Urinary bladder (tissue), 4 donors: ENCODE measurements around the gene SLC22A23. TPM values are rescaled to one million over a fixed set of nuclear protein-coding genes. Genes with fewer than 3 reads are reported as not detected.

Experiments used
- DNase-seq: peaks from one replicate; pipeline ENCODE4 v3.0.0-alpha.2; 2015; ENCODE audit errors: extremely low spot score
- H3K27ac ChIP-seq: one replicate; pipeline ENCODE4 v1.5.1; 2013; ENCODE audit warnings: low read depth, mild to moderate bottlenecking, moderate library complexity
- H3K36me3 ChIP-seq: one replicate; pipeline ENCODE4 v1.6.1; 2013; ENCODE audit warnings: mild to moderate bottlenecking, moderate library complexity; ENCODE audit not compliant: insufficient read depth
- H3K4me1 ChIP-seq: one replicate; pipeline ENCODE4 v1.6.1; 2013; ENCODE audit warnings: mild to moderate bottlenecking, moderate library complexity; ENCODE audit not compliant: insufficient read depth
- H3K4me3 ChIP-seq: one replicate; pipeline ENCODE4 v1.5.1; 2013; ENCODE audit warnings: low read depth, low read length
- WGBS: extraction: QIAGEN DNeasy Blood & Tissue Kit; methylation state at CpG from one replicate; pipeline ENCODE4 v1.1.7; 2013; 5-methylcytosine and 5-hydroxymethylcytosine counted together
- polyA plus RNA-seq: library from polyadenylated mRNA; stranded (reverse); fragments of 200-250 nt; gene quantifications from one replicate; pipeline ENCODE4 v1.2.3, GENCODE V29; 2013
- total RNA-seq: library from RNA; depleted of rRNA; stranded (reverse); fragments of >200 nt; gene quantifications from one replicate; pipeline ENCODE4 v1.2.3, GENCODE V29; 2014
- donor health status: healthy with polysubstance abuse.
- donor health status: healthy.

The SLC22A23 gene
- total and polyA plus RNA-seq, 2 donors: 4.9 to 6.6 TPM

- DNase-seq: no peak
- Histone ChIP-seq H3K4me3 (no peak overlapping the region), H3K4me1 (peaks cover 1% of the 10 kb centered on the region), H3K27ac (no peak overlapping the region), H3K36me3 (no peaks in the 10 kb centered on the region)
- WGBS: 96% methylated on average over 6 of the region's 6 CpGs
Measured at GRCh38 chr6:3335169-3335568, 121.7 kb downstream of the SLC22A23 start.

DNA sequence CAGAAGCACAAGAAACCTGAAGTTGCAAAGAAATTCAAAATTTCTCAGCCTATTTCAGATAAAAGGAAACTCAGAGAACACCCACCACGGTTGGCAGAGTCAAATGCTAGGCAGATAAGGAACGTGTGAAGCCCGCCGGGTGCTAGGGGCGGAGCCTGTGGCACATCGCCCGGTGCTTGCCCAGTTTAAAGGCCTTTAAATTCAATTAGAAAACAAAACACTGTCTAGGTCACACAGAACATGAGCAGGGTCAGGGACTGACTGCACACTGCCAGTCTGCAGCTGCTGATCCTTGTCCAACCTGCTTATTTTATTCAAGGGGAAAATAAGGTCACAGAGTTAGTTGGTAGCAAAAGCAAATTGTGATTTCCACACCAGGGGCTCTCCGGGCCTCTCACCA lies 122.3 kb downstream of the SLC22A23 start:
- no peak for DNase-seq
- Histone ChIP-seq H3K4me3 (no peak overlapping the region), H3K4me1 (peaks cover 1% of the 10 kb centered on the region), H3K36me3 (no peaks in the 10 kb centered on the region), H3K27ac (no peak overlapping the region)
- WGBS: 33% methylated on average over 8 of the region's 8 CpGs

- 87% methylated on average over 6 of the region's 6 CpGs for WGBS
- no peak for DNase-seq
- Histone ChIP-seq H3K27ac (no peak overlapping the region), H3K4me3 (no peak overlapping the region), H3K36me3 (no peaks in the 10 kb centered on the region), H3K4me1 (peaks cover 1% of the 10 kb centered on the region)
Measured at GRCh38 chr6:3333263-3333662, 123.6 kb downstream of the SLC22A23 start.

- H3K4me3 ChIP-seq: no peak overlapping the region
- no peaks in the 10 kb centered on the region for H3K36me3 ChIP-seq
- peaks cover 1% of the 10 kb centered on the region for H3K4me1 ChIP-seq
- H3K27ac ChIP-seq: no peak overlapping the region
- DNase-seq: no peak
- 87% methylated on average over 7 of the region's 7 CpGs for WGBS
Measured at GRCh38 chr6:3331971-3332370, 124.9 kb downstream of the SLC22A23 start.

DNA sequence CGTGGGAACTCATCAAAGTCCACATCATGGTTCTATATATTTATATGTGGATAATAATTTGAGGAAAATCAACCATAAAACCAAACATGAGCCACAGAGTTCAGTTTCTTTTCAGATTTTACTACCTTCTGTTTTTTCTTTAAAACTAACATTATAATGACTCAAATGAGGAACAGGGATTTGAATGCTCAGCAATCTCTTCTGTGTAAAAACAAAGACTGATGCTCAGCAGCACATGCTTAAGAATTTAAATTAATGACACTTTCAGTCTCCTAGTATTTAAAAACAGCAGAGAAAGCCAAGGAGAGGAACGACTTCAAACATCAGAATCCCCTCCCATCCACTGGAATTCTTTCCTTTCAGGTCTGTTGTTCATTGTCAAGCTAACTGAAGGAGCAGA lies 125.4 kb downstream of the SLC22A23 start:
- Histone ChIP-seq H3K4me3 (no peak overlapping the region), H3K27ac (no peak overlapping the region), H3K36me3 (no peaks in the 10 kb centered on the region), H3K4me1 (peaks cover 1% of the 10 kb centered on the region)
- 39% methylated on average over 2 of the region's 2 CpGs for WGBS
- DNase-seq: no peak

GRCh38 chr6:3330199-3330598 lies 126.7 kb downstream of the SLC22A23 start:
- WGBS: 93% methylated on average over 6 of the region's 6 CpGs
- no peak overlapping the region for H3K27ac ChIP-seq
- no peaks in the 10 kb centered on the region for H3K36me3 ChIP-seq
- DNase-seq: no peak
- no peak overlapping the region for H3K4me3 ChIP-seq
- H3K4me1 ChIP-seq: peaks cover 1% of the 10 kb centered on the region

DNA sequence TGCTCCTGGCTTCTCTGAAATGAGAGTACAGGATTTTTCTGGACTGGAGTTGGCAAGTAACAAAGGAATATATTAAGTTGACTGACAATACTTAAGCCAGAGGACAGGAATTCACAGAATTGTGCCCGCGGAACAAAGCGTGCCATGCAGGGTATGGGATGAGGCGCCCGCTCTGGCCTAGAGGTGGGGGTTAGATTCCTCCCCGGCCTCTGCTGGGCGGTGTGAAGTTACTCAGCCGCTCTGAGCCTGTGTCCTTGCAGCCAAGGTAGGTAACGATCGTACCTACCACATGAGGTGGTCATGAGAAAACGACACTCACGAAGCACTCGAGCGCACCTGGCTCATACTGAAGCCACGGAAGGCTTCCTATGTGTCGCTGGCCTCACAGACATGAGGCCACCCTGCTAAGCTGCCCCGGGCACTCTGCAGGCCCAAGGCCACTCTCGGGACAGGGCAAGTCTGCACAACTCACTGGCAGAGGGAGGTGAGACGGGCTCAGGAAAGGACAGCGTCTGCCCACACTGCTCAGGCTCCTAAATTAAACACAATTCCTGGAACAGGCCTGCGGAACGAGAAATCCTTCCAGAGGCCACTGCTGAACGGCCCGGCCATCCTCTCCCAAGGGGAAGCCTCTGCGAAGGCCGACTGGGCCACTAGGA lies 127.3 kb downstream of the SLC22A23 start:
- Histone ChIP-seq H3K27ac (no peak overlapping the region), H3K4me1 (peaks cover under 1% of the 10 kb centered on the region), H3K4me3 (no peak overlapping the region), H3K36me3 (no peaks in the 10 kb centered on the region)
- WGBS: 85% methylated on average over 26 of the region's 26 CpGs
- no peak for DNase-seq

DNA sequence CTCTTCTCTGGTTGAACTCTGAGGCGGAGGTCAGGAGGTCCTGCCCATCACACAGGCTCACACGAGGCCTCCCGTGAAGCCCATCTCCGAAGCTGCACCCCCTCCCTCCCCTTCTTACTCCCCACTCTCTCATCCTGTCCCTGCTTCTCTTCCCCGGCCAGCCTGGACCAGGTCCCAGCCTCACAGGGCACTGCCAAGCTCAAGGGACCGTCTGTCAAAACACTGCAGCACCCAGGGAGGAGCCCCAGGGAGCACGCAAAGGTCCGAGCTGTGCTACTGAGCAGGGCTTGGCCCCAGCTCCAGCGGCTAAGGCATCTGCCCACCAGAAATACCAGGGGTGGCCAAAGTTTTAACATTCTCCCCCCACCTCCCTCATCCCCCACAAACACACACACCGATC lies 128.1 kb downstream of the SLC22A23 start:
- Histone ChIP-seq H3K36me3 (no peaks in the 10 kb centered on the region), H3K27ac (no peak overlapping the region), H3K4me1 (no peaks in the 10 kb centered on the region), H3K4me3 (no peak overlapping the region)
- no peak for DNase-seq
- WGBS: 62% methylated on average over 10 of the region's 10 CpGs

GRCh38 chr6:3328145-3328544 lies 128.7 kb downstream of the SLC22A23 start:
- H3K36me3 ChIP-seq: no peaks in the 10 kb centered on the region
- no peak for DNase-seq
- WGBS: 84% methylated on average over 12 of the region's 12 CpGs
- H3K27ac ChIP-seq: no peak overlapping the region
- no peaks in the 10 kb centered on the region for H3K4me1 ChIP-seq
- H3K4me3 ChIP-seq: no peak overlapping the region

- H3K4me3 ChIP-seq: no peak overlapping the region
- H3K4me1 ChIP-seq: no peaks in the 10 kb centered on the region
- DNase-seq: no peak
- H3K27ac ChIP-seq: no peak overlapping the region
- WGBS: 78% methylated on average over 3 of the region's 3 CpGs
- no peaks in the 10 kb centered on the region for H3K36me3 ChIP-seq
Measured at GRCh38 chr6:3327403-3327802, 129.4 kb downstream of the SLC22A23 start.

- WGBS: 88% methylated on average over 9 of the region's 9 CpGs
- no peak for DNase-seq
- no peaks in the 10 kb centered on the region for H3K36me3 ChIP-seq
- no peaks in the 10 kb centered on the region for H3K4me1 ChIP-seq
- no peak overlapping the region for H3K4me3 ChIP-seq
- H3K27ac ChIP-seq: no peak overlapping the region
Measured at GRCh38 chr6:3326981-3327380, 129.9 kb downstream of the SLC22A23 start.

- Histone ChIP-seq H3K36me3 (no peaks in the 10 kb centered on the region), H3K4me3 (no peak overlapping the region), H3K27ac (no peak overlapping the region), H3K4me1 (no peaks in the 10 kb centered on the region)
- DNase-seq: no peak
- WGBS: 92% methylated on average over 11 of the region's 11 CpGs
Measured at GRCh38 chr6:3326184-3326971, 130.5 kb downstream of the SLC22A23 start.

GRCh38 chr6:3325210-3325609 lies 131.6 kb downstream of the SLC22A23 start:
- DNase-seq: no peak
- Histone ChIP-seq H3K4me3 (no peak overlapping the region), H3K27ac (no peak overlapping the region), H3K4me1 (no peaks in the 10 kb centered on the region), H3K36me3 (no peaks in the 10 kb centered on the region)

DNA sequence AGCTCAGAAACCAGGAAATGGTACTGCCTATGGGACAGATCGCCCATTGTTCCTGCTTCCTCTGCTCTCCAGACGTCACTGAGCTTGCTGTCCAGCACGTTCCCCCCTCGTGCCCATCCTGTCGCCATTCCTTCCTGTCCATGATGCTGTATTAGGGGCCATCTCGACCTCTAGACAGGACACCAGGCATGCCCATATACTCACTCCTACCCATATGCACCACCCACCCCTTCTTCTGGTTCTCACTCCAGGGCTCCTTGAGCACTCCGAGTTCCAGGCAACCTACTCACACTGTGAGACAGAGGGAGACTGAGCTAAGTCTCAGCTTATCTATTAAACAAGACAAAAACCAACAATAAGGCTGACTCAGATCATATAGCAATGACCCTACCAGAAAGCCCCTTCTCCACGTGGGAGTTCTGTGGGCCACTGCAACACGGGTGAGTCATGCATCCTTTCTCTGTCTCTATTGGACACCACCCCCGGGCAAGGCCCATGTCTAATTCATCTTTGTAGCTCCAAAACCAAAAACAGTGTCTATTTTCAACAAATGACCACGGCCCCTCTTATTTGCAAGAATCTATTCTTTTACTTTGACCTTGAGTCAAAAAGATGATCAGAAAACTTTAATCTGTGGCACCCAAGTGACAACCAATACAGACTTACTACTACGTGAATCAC lies 132.4 kb downstream of the SLC22A23 start:
- no peaks in the 10 kb centered on the region for H3K4me1 ChIP-seq
- no peak overlapping the region for H3K27ac ChIP-seq
- no peak overlapping the region for H3K4me3 ChIP-seq
- WGBS: 72% methylated on average over 12 of the region's 12 CpGs
- DNase-seq: no peak
- no peaks in the 10 kb centered on the region for H3K36me3 ChIP-seq
